Measurements from ENCODE around the gene WDSUB1.

The WDSUB1 gene

GRCh38 chr2:159285433-159285832, 1.1 kb downstream of the WDSUB1 start:
- peak overlapping the region; percentile 79 for H3K4me3 ChIP-seq (ENCODE audit: low read depth, low read length)
- no peak for DNase-seq (ENCODE audit: low read depth, low spot score)
- in situ Hi-C loops (cut with HindIII; ENCODE audit: low sequenced_read_pairs): no loop called here
- TF ChIP-seq CTCF (IDR thresholded peaks at IDR 0.05; ENCODE audit: low read depth, low read length): no peak

- no peak overlapping the region for H3K4me3 ChIP-seq (ENCODE audit: low read depth, low read length)
- DNase-seq (ENCODE audit: low read depth, low spot score): no peak
- in situ Hi-C loops (cut with HindIII; ENCODE audit: low sequenced_read_pairs): no loop called here
- no peak for TF ChIP-seq CTCF (IDR thresholded peaks at IDR 0.05; ENCODE audit: low read depth, low read length)
Observed at GRCh38 chr2:159283529-159283928, 3.0 kb downstream of the WDSUB1 start.

GRCh38 chr2:159281002-159281401, 5.5 kb downstream of the WDSUB1 start:
- in situ Hi-C loops (cut with HindIII; ENCODE audit: low sequenced_read_pairs): no loop called here
- TF ChIP-seq CTCF (IDR thresholded peaks at IDR 0.05; ENCODE audit: low read depth, low read length): no peak
- DNase-seq (ENCODE audit: low read depth, low spot score): no peak
- no peak overlapping the region for H3K4me3 ChIP-seq (ENCODE audit: low read depth, low read length)

GRCh38 chr2:159279700-159280099, 6.8 kb downstream of the WDSUB1 start:
- DNase-seq (ENCODE audit: low read depth, low spot score): no peak
- no peak overlapping the region for H3K4me3 ChIP-seq (ENCODE audit: low read depth, low read length)
- in situ Hi-C loops (cut with HindIII; ENCODE audit: low sequenced_read_pairs): no loop called here
- no peak for TF ChIP-seq CTCF (IDR thresholded peaks at IDR 0.05; ENCODE audit: low read depth, low read length)

- no peak overlapping the region for H3K4me3 ChIP-seq (ENCODE audit: low read depth, low read length)
- DNase-seq (ENCODE audit: low read depth, low spot score): no peak
- in situ Hi-C loops (cut with HindIII; ENCODE audit: low sequenced_read_pairs): no loop called here
- TF ChIP-seq CTCF (IDR thresholded peaks at IDR 0.05; ENCODE audit: low read depth, low read length): no peak
Observed at GRCh38 chr2:159275111-159275510, 11.4 kb downstream of the WDSUB1 start.

- in situ Hi-C loops (cut with HindIII; ENCODE audit: low sequenced_read_pairs): no loop called here
- no peak for DNase-seq (ENCODE audit: low read depth, low spot score)
- H3K4me3 ChIP-seq (ENCODE audit: low read depth, low read length): no peak overlapping the region
- no peak for TF ChIP-seq CTCF (IDR thresholded peaks at IDR 0.05; ENCODE audit: low read depth, low read length)
Observed at GRCh38 chr2:159272156-159272555, 14.3 kb downstream of the WDSUB1 start.
